Kidney glomerular epithelial cell (primary cell): ENCODE measurements around the gene LPGAT1.
"Not testable (repeated sequence)": the region's sequence is repeated elsewhere in the genome, so short reads cannot be mapped to it uniquely, and the experiment has no call there.

Experiments used
- DNase-seq: peaks from one replicate; lab custom pipeline; 2025; lab: John Stamatoyannopoulos, UW

The LPGAT1 gene, protein sequence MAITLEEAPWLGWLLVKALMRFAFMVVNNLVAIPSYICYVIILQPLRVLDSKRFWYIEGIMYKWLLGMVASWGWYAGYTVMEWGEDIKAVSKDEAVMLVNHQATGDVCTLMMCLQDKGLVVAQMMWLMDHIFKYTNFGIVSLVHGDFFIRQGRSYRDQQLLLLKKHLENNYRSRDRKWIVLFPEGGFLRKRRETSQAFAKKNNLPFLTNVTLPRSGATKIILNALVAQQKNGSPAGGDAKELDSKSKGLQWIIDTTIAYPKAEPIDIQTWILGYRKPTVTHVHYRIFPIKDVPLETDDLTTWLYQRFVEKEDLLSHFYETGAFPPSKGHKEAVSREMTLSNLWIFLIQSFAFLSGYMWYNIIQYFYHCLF

DNA sequence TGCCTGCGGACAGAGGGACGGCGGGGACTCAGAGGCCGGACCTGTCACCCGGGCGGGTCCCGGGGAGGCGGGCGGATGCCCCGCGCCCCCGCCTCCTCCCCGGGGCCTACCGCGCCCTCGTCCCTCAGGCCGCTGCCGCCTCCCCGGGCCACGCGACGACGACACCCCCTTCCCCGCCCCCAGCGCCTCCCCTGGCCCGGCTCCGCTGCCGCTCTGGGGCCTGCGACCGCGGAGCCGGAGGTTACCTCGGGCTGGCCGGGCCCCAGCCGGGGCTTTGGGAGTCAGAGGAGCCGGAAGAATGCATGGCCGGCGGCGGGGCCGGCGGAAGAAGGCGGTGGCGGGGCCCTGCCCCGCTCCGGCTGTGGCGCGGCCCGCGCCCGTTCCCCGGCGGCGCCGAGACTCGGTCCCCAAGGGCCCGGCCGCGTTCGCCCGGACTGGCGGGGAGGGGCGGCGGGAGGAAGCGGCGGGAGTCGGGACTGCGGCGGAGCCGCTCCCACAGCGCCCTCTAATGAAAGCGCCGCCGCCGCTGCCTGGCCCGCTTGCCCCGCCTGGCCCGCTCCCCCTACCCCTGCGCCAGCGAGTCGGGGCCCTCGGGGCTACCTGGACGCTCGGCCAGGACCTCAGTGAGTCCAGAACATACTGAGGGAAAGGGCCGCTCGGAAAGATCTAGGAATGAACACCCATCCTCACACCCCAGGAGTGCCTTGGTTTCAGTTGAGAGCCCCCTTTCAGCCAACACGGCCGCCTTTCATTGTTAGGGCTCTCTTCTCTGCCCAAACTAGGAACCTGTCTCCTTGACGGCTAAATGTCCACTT, at the start of gene LPGAT1:
Gene LPGAT1 (minus strand): TSS at position 436 of the 815 bp plus-strand sequence. CDS start 1,467 bp downstream, outside the sequence.
- peak; percentile 39 for DNase-seq

DNA sequence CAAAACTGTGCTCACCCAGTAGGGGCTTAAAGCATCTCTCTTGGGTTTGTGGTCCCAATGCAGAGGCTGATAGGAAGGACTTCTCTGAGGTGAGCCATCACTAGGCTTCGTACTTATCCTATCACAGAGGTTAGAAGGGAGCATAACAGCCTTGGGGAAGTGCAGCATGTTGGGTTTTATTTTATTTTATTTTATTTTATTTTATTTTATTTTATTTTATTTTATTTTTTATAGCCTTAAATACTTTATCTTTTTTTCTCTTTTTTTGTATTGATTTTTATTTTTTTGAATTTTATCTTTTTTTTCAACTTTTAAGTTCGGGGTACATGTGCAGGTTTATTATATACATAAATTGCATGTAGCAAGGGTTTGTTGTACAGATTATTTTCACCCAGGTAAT, 48.9 kb upstream of the LPGAT1 start:
- DNase-seq: no peak

DNA sequence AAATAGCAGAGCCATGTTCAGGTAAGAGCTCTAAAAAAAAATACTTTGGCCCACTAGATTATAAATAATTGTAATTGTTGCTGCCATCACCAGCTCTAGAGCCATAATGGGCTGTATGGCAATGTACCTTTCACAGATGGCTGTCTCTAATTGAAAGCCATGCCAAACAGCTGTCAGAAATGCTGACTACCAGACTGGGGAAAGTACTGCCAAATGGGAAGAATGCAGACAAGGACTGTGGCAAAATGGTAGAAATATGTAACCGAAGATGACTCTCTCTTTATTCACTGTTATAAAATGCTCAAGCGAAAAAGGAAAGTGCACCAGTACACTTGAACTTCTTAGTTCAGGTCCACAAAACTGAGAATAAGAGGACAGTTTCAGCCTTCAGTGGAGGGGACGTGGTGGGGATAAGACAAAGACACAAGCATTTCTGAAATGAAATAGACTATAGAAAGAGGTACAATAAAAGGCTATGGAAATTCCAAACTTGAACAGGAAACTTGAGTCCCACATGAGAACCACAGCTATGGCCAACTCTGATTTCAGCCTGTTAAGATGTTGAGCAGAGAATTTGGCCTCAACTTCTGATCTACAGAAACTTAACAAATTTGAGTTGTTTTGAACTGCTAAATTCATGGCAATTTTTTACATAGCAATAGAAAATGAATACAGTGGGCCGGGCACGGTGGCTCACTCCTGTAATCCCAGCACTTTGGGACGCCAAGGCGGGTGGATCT, 46.5 kb upstream of the LPGAT1 start:
- DNase-seq: no peak

DNA sequence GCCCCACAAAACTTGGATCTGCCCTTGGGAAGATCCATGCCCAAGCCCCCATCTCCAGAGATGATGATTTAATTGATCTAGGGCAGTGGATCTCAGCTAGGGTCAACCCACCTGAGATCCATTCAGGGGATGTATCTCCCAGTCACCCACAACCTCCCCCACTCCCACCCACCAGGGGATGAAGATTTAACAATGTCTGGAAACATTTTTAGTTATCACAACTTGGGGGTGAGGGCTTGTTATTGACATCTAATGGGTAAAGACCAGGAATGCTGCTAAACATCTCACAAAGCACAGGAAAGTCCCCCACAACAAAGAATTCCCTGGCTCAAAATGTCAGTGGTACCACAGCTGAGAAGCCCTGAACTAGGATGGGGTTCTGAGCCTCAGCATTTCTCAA, 45.0 kb upstream of the LPGAT1 start:
- DNase-seq: no peak

DNA sequence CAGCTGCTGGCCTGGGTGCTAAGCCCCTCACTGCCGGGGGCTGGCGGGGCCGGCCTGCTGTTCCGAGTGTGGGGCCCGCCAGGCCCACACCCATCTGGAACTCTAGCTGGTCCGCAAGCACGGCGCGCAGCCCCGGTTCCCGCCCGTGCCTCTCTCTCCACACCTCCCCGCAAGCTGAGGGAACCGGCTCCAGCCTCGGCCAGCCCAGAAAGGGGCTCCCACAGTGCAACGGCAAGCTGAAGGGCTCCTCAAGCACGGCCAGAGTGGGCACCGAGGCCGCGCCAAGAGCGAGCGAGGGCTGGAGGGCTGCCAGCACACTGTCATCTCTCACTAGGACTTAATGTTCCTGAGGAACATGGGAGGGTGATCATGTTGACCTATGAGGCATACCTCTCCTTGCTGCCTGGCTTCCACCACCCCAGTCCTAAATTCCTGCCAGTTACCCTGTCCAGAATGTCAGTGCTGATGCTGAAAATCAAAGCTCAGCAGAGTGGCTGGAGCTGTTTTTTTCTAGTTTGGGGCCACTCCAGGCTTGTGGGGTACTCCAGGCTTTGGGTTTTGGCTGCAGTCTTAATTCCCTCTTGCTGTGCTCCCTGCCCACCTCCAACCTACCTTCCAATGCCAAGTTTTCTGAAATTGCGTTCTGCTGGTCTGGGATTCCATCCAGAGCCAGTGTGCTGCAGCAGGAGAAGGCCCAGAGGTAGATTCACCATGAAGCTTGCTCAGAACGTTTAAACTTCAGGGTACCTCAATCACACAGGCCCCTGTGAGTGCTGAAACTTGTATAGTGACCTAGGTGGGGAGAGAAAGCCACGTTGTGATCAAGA, 44.2 kb upstream of the LPGAT1 start:
- no peak for DNase-seq

DNA sequence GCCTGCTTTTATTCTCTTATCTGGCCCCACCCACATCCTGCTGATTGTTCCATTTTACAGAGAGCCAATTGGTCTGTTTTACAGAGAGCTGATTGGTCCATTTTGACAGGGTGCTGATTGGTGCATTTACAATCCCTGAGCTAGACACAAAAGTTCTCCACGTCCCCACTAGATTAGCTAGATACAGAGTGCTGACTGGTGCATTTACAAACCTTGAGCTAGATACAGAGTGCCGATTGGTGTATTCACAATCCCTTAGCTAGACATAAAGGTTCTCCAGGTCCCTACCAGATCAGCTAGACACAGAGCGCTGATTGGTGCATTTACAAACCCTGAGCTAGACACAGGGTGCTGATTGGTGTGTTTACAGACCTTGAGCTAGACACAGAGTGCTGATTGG, 43.2 kb upstream of the LPGAT1 start:
- DNase-seq: not testable (repeated sequence)

DNA sequence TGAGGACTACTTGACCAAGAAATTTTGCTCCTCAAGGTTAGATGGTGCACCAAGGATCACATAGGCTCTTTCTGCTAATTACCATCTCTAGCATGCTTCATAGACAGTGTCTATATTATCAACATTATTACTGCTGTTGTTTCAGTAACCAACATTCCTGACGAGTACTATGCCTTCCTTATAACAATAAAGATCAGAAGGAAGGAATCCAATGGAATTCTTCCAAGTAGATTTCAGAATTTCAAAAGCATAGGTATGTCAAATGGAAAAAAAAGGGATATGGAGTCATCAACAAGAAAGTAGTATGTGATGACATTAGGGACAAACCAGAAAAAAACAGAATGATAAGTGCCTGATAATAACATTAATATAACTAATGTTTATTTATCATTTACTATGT, 39.6 kb upstream of the LPGAT1 start:
- peak; percentile 10 for DNase-seq

DNA sequence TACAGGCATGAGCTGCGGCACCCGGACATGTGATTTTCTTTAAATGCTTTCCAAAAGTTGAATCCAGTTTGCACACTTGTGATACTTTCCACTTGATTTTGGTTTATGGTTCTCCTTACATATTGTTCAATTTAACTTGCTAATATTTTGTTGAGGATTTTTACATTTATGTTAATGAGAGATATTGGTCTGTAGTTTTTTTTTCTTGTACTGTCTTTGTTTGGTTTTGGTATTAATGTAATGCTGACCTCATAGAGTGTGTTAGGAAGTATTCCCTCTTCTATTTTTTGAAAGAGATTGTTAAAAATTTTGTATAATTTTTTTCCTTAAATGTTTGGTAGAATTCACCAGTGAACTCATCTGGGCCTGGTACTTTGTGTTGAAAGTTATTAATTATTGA, 34.6 kb upstream of the LPGAT1 start:
- DNase-seq: no peak

DNA sequence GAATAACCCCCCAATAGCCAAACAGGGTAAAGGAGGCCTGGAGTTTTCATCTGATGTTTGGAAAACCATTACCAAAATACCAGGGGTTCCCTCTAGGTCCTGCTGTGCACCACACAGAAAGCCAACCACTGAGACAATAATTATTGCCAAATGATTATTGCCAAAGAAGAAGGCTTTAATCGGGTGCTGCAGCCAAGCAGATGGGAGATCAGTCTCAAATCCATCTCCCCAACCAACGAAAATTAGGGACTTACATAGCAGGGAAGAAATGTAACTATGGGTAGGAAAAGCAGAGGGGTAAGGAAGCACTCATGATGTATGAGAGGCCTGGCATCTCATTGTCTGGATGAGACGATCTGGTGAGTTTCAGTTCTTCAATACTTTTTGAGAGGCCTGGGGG, 28.8 kb upstream of the LPGAT1 start:
- DNase-seq: no peak

DNA sequence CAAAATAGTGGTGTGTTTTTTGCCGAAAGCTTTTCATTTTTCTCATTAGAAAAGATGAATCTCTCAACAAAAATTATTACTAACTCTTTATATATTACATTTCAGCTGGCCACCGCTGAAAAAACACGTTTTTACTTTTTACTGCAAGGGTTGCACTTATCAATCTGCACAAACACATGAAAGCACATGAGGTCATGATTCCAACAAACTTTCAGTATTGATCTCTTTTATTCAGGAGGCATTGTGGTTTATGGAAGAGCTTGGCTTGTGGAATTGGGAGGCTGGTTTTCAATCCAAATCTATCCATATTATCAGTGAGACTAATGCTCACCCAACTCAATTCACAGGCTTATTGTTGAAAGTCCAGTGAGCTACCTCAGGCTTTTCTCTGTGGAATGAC, 20.6 kb upstream of the LPGAT1 start:
- no peak for DNase-seq

DNA sequence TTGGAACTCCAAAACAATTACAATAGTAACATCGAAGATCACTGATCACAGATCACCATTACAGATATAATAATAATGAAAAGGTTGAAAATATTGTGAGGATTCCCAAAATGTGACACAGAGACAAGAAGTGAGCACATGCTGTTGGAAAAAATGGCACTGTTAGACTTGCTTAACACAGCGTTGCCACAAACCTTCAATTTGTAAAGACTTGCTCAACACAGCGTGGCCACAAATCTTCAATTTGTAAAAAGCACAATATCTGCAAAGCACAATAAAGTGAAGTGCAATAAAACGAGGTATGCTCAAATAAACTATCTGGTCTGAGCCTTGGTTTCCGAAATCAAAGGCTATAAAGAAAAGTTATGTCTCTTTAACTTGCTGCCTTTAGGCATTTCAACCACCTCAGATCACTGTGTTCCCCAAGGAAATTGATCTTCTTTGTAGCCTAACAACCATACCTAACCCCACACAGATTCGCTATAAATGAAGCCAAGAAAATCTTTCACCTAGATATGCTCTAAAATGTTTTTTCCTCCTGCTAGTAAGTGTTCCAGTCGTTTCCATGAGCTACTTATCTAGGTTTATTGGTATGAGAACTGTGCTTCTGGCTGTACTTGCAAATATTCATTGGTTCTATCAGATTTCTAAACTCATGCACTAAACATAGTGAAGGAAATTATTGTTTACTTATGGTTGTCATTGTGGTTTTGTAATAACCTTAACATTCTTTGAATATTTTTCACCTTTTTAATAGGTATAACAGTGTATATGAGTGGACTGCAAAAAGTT, 13.1 kb upstream of the LPGAT1 start:
- DNase-seq: no peak

DNA sequence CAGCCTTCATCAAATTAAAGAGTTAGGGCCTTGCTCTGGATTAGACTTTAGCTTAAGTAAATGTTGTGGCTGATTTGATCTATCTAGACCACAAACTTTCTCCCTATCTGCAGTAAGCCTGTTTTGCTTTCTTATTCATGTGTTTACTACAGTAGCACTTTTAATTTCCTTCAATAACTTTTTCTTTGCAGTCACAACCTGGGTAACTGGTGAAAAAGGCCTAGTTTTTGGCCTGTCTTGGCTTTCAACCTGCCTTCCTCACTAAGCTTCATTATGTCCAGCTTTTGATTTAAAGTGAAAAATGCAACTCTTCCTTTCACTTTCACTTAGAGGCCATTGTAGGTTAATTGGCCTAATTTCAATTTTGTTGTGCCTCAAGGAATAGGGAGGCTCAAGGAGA, 12.5 kb upstream of the LPGAT1 start:
- DNase-seq: no peak

DNA sequence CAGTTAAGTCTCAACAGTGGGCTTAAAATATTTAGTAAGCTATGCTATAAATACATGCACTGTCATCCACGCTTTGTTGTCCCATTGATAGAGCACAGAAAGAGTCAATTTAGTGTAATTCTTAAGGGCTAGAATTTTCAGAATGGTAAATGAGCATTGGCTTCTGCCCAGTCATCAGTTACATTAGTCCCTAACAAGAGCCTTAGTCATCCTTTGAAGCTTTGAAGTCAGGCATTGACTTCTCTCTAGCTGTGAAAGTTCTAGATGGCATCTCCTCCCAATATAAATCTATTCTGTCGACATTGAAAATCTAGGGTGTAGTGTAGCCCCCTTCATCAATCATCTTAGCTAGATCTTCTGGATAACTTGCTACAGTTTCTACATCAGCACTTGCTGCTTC, 12.0 kb upstream of the LPGAT1 start:
- DNase-seq: no peak

DNA sequence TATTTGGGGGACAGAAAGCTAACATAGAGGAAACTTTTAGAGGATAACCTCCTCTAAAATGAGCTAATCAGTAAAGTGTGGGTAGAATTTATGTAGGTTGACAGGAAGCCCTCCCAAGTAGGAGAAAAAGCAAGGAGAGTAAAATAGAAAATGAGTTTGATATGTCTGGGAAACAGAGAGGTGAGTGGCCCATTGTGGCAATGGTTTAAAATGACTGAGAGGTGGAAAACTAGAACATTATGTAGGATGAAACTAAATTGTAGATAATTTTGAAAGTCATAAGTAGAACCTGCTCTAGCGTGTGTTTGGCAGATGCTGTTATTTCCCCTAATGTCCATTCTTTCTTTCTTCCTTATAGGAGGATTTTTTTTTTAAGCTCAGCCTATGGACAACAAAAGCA, 8.5 kb upstream of the LPGAT1 start:
- no peak for DNase-seq

DNA sequence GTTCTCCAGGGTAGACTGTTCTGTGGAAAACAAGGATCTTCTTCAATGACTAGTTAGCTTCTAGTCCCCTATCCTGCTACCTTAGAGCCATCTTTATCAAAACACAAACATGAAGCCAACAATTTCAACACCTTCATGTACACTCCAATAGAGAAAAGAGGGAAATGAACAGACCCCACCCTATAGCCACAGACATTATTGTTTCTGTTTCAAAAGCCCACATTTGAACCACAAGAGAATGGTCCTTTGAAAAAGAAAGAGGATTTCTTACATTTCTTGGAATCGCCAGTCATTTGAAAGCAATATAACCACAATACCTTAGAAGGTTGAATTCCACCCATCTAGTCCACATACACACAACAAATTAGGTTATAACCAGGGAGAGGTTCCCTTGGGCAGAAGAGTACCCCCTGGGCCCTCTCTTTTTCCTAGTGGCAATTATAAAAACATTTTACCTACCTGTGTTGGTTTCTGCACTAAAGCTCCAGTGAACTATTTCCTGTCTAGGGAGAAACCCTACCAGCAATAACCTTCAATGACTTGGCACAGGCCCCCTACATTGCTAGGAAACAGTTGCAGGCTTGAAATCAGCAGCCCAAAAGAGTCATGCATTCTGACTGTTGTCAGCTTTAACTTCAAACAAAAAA, 2.7 kb upstream of the LPGAT1 start:
- no peak for DNase-seq

DNA sequence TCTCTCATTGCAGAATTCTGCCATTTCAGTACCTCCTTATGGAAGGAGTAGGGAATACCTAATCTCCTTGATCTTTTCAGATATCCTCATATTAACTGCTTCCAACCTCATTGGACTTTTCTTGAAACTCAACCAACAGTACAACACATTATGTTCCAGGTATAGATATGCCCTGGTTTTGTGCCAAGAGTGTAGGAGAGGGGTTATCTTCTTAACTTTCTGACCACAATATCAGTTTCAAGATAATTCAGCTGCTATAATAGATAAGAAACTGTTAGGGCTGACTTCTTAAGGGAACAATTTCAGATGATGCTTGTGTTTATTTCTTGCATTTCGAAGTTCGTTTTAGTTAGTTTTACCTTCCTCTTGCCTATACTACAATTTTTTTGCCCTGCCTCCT, 2.1 kb upstream of the LPGAT1 start:
- DNase-seq: no peak

DNA sequence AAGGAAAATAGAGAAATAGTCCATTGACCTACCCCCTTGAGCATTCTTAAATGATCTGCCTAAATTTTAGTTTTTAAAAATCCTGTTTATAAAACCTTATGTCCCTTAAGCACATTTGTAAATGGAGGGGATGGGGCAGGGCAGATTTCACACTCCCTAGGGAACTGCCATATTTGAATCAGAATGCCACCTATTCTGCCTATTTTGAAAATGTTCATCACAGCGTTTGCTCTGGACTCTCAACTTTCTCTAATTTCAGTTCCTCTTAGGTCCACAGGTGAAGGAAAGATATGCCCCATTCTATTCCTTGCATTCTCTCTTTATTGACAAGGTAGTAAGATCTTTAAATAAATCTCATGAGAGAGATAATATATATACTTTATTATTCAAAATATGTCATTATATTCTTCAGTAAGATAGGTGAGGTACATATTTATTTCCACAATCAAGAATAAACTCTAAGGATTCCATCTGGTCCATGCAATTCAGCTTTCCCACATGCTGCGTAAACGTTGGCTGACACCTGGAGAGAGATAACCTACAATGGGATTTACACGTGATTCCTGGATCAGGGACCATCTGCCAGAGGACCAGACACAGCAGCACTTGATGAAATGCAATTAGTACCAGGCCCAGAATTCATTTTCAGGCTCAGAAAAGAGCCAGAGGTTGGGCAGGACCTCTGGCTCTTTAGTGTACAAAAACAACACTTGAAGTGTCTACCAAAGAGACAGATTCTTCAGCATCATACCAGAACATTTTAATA, 1.2 kb upstream of the LPGAT1 start:
- DNase-seq: no peak

DNA sequence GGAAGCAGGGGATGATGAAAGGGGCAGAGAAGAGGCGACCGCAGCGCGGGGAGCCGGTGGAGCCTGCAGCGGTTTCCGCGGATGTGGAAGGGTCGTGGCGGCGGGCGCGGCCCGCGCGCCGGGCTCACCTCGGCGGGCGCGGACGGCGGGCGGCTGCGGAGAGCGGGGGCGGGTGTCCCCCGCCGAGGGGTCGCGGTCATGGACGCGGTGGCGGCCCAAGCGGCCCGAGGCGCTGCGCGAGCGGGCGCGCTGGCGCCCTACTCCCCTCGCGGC, 572 bp downstream of the LPGAT1 start:
- no peak for DNase-seq

DNA sequence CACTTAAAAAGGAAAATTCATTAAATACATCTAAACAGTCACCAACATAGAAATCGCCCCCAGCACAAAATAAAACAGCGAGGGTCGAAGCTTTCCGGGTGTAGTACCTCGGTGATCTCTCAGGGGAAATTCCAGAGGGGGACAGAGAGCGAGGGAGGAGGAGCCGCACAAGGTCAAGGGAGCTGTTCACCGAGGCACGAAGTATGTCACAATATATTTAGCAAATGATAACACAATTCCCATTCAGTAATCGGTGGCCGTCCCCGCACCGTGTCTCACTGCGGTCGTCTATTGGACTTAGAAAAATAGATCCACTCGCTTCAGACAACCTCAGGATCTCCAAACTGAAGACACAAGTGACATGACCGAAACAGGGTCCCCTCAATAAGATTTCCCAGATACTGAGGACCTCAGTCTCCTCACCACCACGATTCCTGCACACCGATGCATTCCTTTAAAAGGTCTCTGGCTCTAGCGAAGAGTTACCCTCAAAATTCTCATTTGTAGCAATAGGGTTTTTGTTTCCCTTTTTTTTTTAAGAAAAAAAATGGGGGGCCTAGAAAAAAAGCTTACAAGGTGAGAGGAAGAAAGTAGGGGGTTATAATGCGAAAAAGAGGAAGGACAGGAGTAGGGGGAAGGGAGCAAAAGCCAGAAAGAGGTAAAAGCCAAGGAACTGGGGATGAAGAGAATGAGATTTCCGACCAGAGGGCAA, 1.1 kb downstream of the LPGAT1 start:
- peak; percentile 41 for DNase-seq
